H9 (cell line): ENCODE data around the gene IVNS1ABP. TPM values are rescaled to one million over a fixed set of nuclear protein-coding genes. Genes with fewer than 3 reads are reported as not detected.

Source experiments
- DNase-seq: peaks from one replicate; pipeline ENCODE4 v3.0.0-alpha.2; 2017
- H2AFZ ChIP-seq: one replicate; pipeline ENCODE4 v1.6.1; 2013; ENCODE audit warnings: mild to moderate bottlenecking, low read length, control low read depth, moderate library complexity
- H2AK5ac ChIP-seq: 2 replicates; pipeline ENCODE4 v1.6.1; 2013; ENCODE audit warnings: low read length, control low read depth, mixed read lengths; ENCODE audit not compliant: insufficient read length
- H2BK120ac ChIP-seq: one replicate; pipeline ENCODE4 v1.6.1; 2013; ENCODE audit warnings: low read depth, mild to moderate bottlenecking, low read length, control low read depth, inconsistent platforms; ENCODE audit not compliant: poor library complexity, severe bottlenecking
- H2BK12ac ChIP-seq: 2 replicates; pipeline ENCODE4 v1.6.1; 2013; ENCODE audit warnings: low read length, control low read depth, mixed read lengths, low read depth; ENCODE audit not compliant: insufficient read length
- H2BK15ac ChIP-seq: 2 replicates; pipeline ENCODE4 v1.6.1; 2013; ENCODE audit warnings: low read depth, low read length, control low read depth
- H2BK20ac ChIP-seq: one replicate; pipeline ENCODE4 v1.6.1; 2013; ENCODE audit warnings: low read depth, mild to moderate bottlenecking, low read length, control low read depth, inconsistent platforms; ENCODE audit not compliant: poor library complexity, severe bottlenecking
- H2BK5ac ChIP-seq: 2 replicates; pipeline ENCODE4 v1.6.1; 2013; ENCODE audit warnings: low read length, control low read depth, mixed read lengths; ENCODE audit not compliant: insufficient read length
- H3K14ac ChIP-seq: 2 replicates; pipeline ENCODE4 v1.6.1; 2013; ENCODE audit warnings: low read length, control low read depth; ENCODE audit not compliant: insufficient read depth
- H3K18ac ChIP-seq: 2 replicates; pipeline ENCODE4 v1.6.1; 2013; ENCODE audit warnings: low read depth, mild to moderate bottlenecking, mixed read lengths, low read length, control low read depth; ENCODE audit not compliant: insufficient read length
- H3K23ac ChIP-seq: 2 replicates; pipeline ENCODE4 v1.6.1; 2013; ENCODE audit warnings: low read length, control low read depth, mixed read lengths, low read depth; ENCODE audit not compliant: insufficient read length
- H3K23me2 ChIP-seq: 2 replicates; pipeline ENCODE4 v1.6.1; 2013; ENCODE audit warnings: low read depth, mild to moderate bottlenecking, mixed read lengths, low read length, control low read depth; ENCODE audit not compliant: insufficient read length, poor library complexity, severe bottlenecking
- H3K27ac ChIP-seq: 2 replicates; pipeline ENCODE4 v1.5.1; 2013; ENCODE audit warnings: low read length, control low read depth, mixed read lengths, low read depth; ENCODE audit not compliant: insufficient read length
- H3K27me3 ChIP-seq: 2 replicates; pipeline ENCODE4 v1.6.1; 2013; ENCODE audit warnings: low read length, control low read depth, inconsistent platforms; ENCODE audit not compliant: insufficient read depth
- H3K4ac ChIP-seq: 2 replicates; pipeline ENCODE4 v1.6.1; 2013; ENCODE audit warnings: low read depth, mild to moderate bottlenecking, control low read depth, inconsistent platforms, low read length, moderate library complexity
- H3K4me1 ChIP-seq: 2 replicates; pipeline ENCODE4 v1.6.1; 2013; ENCODE audit warnings: low read length, control low read depth, inconsistent platforms; ENCODE audit not compliant: insufficient read depth
- H3K4me2 ChIP-seq: 2 replicates; pipeline ENCODE4 v1.6.1; 2013; ENCODE audit warnings: low read length, control low read depth, mixed read lengths; ENCODE audit not compliant: insufficient read length, insufficient read depth
- H3K56ac ChIP-seq: 2 replicates; pipeline ENCODE4 v1.6.1; 2013; ENCODE audit warnings: low read depth, mild to moderate bottlenecking, mixed read lengths, low read length, control low read depth; ENCODE audit not compliant: insufficient read length
- H3K79me1 ChIP-seq: 2 replicates; pipeline ENCODE4 v1.6.1; 2013; ENCODE audit warnings: low read depth, mild to moderate bottlenecking, moderate library complexity, low read length, control low read depth, inconsistent platforms; ENCODE audit not compliant: insufficient read depth, poor library complexity, severe bottlenecking
- H3K79me2 ChIP-seq: 2 replicates; pipeline ENCODE4 v1.6.1; 2013; ENCODE audit warnings: low read length, control low read depth, inconsistent platforms; ENCODE audit not compliant: insufficient read depth
- H3K9ac ChIP-seq: 2 replicates; pipeline ENCODE4 v1.6.1; 2013; ENCODE audit warnings: low read length, control low read depth, mixed read lengths; ENCODE audit not compliant: insufficient read length; ENCODE audit errors: extremely low read depth
- H3K9me3 ChIP-seq: one replicate; pipeline ENCODE4 v1.6.1; 2013; ENCODE audit warnings: low read depth, low read length, inconsistent platforms; ENCODE audit not compliant: control insufficient read depth
- H3T11ph ChIP-seq: one replicate; pipeline ENCODE4 v1.6.1; 2013; ENCODE audit warnings: mild to moderate bottlenecking, low read length, control low read depth, inconsistent platforms
- H4K20me1 ChIP-seq: one replicate; pipeline ENCODE4 v1.6.1; 2013; ENCODE audit not compliant: control insufficient read depth, insufficient read length, insufficient read depth
- H4K5ac ChIP-seq: 2 replicates; pipeline ENCODE4 v1.6.1; 2013; ENCODE audit warnings: low read depth, mild to moderate bottlenecking, mixed read lengths, low read length, control low read depth; ENCODE audit not compliant: insufficient read length
- H4K8ac ChIP-seq: replicated peaks from 2 replicates; pipeline ENCODE4 v1.6.1; 2013; ENCODE audit warnings: low read length, control low read depth, mixed read lengths, low read depth; ENCODE audit not compliant: insufficient read length
- H4K91ac ChIP-seq: 2 replicates; pipeline ENCODE4 v1.6.1; 2013; ENCODE audit warnings: low read depth, mild to moderate bottlenecking, moderate library complexity, mixed read lengths, low read length, control low read depth; ENCODE audit not compliant: insufficient read length
- H3K27ac Mint-ChIP-seq, 3 experiments: 2 replicates in 2 of 3; 3 replicates in 1 of 3; pipeline ENCODE4 v1.8.0; 2020 to 2021; ENCODE audit warnings: mixed read lengths in 3 of 3, mild to moderate bottlenecking in 1 of 3, moderate library complexity in 1 of 3
- H3K27me3 Mint-ChIP-seq: 2 replicates; pipeline ENCODE4 v1.8.0; 2021; ENCODE audit warnings: low read depth, mild to moderate bottlenecking, moderate library complexity, mixed read lengths
- H3K36me3 Mint-ChIP-seq, 3 experiments: 2 replicates in 2 of 3; 3 replicates in 1 of 3; pipeline ENCODE4 v1.8.0; 2020 to 2021; ENCODE audit warnings: low read depth in 3 of 3, mixed read lengths in 3 of 3; ENCODE audit not compliant: insufficient read depth in 1 of 3
- H3K4me1 Mint-ChIP-seq, 2 experiments: 2 replicates each; pipeline ENCODE4 v1.8.0; 2020; ENCODE audit warnings: mixed read lengths in 2 of 2
- H3K4me3 Mint-ChIP-seq, 2 experiments: 2 replicates in 1 of 2; 3 replicates in 1 of 2; pipeline ENCODE4 v1.8.0; 2020 to 2021; ENCODE audit warnings: mild to moderate bottlenecking in 2 of 2, mixed read lengths in 2 of 2, moderate library complexity in 1 of 2
- H3K9me3 Mint-ChIP-seq, 2 experiments: 2 replicates in 1 of 2; 3 replicates in 1 of 2; pipeline ENCODE4 v1.8.0; 2020; ENCODE audit warnings: mild to moderate bottlenecking in 2 of 2, mixed read lengths in 2 of 2, moderate library complexity in 1 of 2
- WGBS: extraction: QIAGEN DNeasy Blood & Tissue Kit; methylation state at CpG from one replicate; pipeline ENCODE4 v1.1.7; 2013; ENCODE audit warnings: missing lambda C conversion rate, low lambda C conversion rate, mixed read lengths; ENCODE audit not compliant: insufficient read length; ENCODE audit errors: extremely low coverage; 5-methylcytosine and 5-hydroxymethylcytosine counted together
- total RNA-seq: library from RNA; stranded (reverse); gene quantifications from 2 replicates; pipeline ENCODE4 v1.2.1, GENCODE V29; 2021
- TF ChIP-seq, protein P1 (sequence below): fragments of 200-600 bp; sonication (generic); conservative IDR thresholded peaks from 3 replicates; pipeline ENCODE4 v1.8.0; 2021; ENCODE audit warnings: antibody characterized with exemption, mild to moderate bottlenecking

The IVNS1ABP gene
- total RNA-seq, 1 experiment from 2014 or later, result 110 TPM

DNA sequence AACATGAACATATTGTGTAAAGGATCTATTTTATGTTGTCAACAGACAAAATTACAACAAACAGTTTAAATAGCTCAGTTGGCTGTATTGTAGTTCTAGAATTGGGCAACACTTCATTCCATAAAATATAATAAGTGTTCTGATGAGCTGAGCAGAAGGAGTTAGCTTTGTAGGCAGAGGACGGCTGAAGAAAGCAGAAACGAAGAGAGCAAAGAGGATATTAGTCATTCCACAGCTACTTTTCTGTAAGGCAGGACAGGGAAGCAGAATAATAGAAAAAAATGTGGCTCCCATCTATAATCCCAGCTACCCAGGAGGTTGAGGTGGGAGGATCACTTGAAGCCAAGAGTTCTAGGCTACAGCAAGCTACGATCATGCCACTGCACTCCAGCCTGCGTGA, 20.2 kb upstream of the IVNS1ABP start:
- TF ChIP-seq, protein P1, sequence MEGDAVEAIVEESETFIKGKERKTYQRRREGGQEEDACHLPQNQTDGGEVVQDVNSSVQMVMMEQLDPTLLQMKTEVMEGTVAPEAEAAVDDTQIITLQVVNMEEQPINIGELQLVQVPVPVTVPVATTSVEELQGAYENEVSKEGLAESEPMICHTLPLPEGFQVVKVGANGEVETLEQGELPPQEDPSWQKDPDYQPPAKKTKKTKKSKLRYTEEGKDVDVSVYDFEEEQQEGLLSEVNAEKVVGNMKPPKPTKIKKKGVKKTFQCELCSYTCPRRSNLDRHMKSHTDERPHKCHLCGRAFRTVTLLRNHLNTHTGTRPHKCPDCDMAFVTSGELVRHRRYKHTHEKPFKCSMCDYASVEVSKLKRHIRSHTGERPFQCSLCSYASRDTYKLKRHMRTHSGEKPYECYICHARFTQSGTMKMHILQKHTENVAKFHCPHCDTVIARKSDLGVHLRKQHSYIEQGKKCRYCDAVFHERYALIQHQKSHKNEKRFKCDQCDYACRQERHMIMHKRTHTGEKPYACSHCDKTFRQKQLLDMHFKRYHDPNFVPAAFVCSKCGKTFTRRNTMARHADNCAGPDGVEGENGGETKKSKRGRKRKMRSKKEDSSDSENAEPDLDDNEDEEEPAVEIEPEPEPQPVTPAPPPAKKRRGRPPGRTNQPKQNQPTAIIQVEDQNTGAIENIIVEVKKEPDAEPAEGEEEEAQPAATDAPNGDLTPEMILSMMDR, result no peak
- no peaks in the 10 kb centered on the region; the same call in 1 of the 2 replicates for H3K27me3 Mint-ChIP-seq
- H2AFZ ChIP-seq, result no peak overlapping the region

More for the DNA sequence above, 20.2 kb upstream of the IVNS1ABP start:
- H3K9me3 ChIP-seq, result no peaks in the 10 kb centered on the region
- no peaks in the 10 kb centered on the region for H4K20me1 ChIP-seq
- no peaks in the 10 kb centered on the region for H3K9me3 Mint-ChIP-seq
- no peaks in the 10 kb centered on the region for H3K23me2 ChIP-seq
- DNase-seq, result no peak
- H3K14ac ChIP-seq, result no peak overlapping the region
- H2BK12ac ChIP-seq, result no peak overlapping the region
- peaks cover 11 to 14% of the 10 kb centered on the region in 2 experiments; a peak in 2 of 4 replicates for H3K4me1 Mint-ChIP-seq
- no peak overlapping the region for H2BK5ac ChIP-seq
- no peaks in the 10 kb centered on the region for H3K79me1 ChIP-seq
- no peak overlapping the region for H3K23ac ChIP-seq
- H3K27me3 ChIP-seq, result no peaks in the 10 kb centered on the region
- H2AK5ac ChIP-seq, result no peak overlapping the region
- H2BK15ac ChIP-seq, result no peak overlapping the region
- no peaks in the 10 kb centered on the region for H3K4me1 ChIP-seq
- H4K8ac ChIP-seq, result no peak overlapping the region
- H3K9ac ChIP-seq, result no peak overlapping the region
- no peaks in the 10 kb centered on the region for H3K36me3 Mint-ChIP-seq
- H3K79me2 ChIP-seq, result no peaks in the 10 kb centered on the region
- H3K56ac ChIP-seq, result no peak overlapping the region
- H4K5ac ChIP-seq, result no peak overlapping the region
- H3T11ph ChIP-seq, result no peak overlapping the region
- H3K27ac ChIP-seq, result no peak overlapping the region
- no peak overlapping the region for H3K4me3 Mint-ChIP-seq
- H2BK120ac ChIP-seq, result no peak overlapping the region
- no peak overlapping the region for H2BK20ac ChIP-seq
- H3K18ac ChIP-seq, result no peak overlapping the region
- no peak overlapping the region for H4K91ac ChIP-seq
- no peak overlapping the region for H3K4ac ChIP-seq
- no peak overlapping the region for H3K4me2 ChIP-seq
- H3K27ac Mint-ChIP-seq, result no peak overlapping the region; a peak in 1 of 7 replicates
- WGBS, result no CpG with 5 or more reads among the region's 4 CpGs
